Stimulated activated CD8-positive, alpha-beta memory T cell treated with anti-CD3 and anti-CD28 coated beads, Interleukin-15, amount 100 ng/mL, for 48 hours (primary cell): ENCODE data around the gene TUBA8.
"Not testable (repeated sequence)": the region's sequence is repeated elsewhere in the genome, so short reads cannot be mapped to it uniquely, and the experiment has no call there.

ENCODE experiments used
- DNase-seq, 2 donors: peaks; one replicate each; pipeline ENCODE4 v3.0.0-alpha.2; 2020; ENCODE audit warnings: low read depth in 2 of 2

Gene TUBA8

GRCh38 chr22:18130018-18130417 lies 19.4 kb downstream of the TUBA8 start:
- no peak for DNase-seq

GRCh38 chr22:18130699-18131429 lies 20.3 kb downstream of the TUBA8 start:
- DNase-seq = no peak

- no peak for DNase-seq
Measured at GRCh38 chr22:18133452-18133851, 22.8 kb downstream of the TUBA8 start.

- no peak for DNase-seq
Measured at GRCh38 chr22:18136563-18137320, 26.1 kb downstream of the TUBA8 start.

GRCh38 chr22:18141004-18141403 lies 30.4 kb downstream of the TUBA8 start:
- not testable (repeated sequence) for DNase-seq

GRCh38 chr22:18144105-18144504 lies 33.5 kb downstream of the TUBA8 start:
- DNase-seq = no peak

- DNase-seq = no peak
Measured at GRCh38 chr22:18145676-18146388, 35.2 kb downstream of the TUBA8 start.

GRCh38 chr22:18146389-18146753 lies 35.8 kb downstream of the TUBA8 start:
- no peak for DNase-seq

- no peak for DNase-seq
Measured at GRCh38 chr22:18147791-18148190, 37.2 kb downstream of the TUBA8 start.

GRCh38 chr22:18148293-18148965 lies 37.8 kb downstream of the TUBA8 start:
- no peak for DNase-seq

- no peak for DNase-seq
Measured at GRCh38 chr22:18152519-18152918, 41.9 kb downstream of the TUBA8 start.

- no peak for DNase-seq
Measured at GRCh38 chr22:18154821-18155390, 44.3 kb downstream of the TUBA8 start.

GRCh38 chr22:18155546-18155945 lies 44.9 kb downstream of the TUBA8 start:
- DNase-seq = not testable (repeated sequence)

GRCh38 chr22:18156878-18157713 lies 46.5 kb downstream of the TUBA8 start:
- peak; percentile 30 to 36 for DNase-seq

GRCh38 chr22:18157714-18158028 lies 47.1 kb downstream of the TUBA8 start:
- DNase-seq = no peak

- not testable (repeated sequence) for DNase-seq
Measured at GRCh38 chr22:18160641-18161040, 50.0 kb downstream of the TUBA8 start.

GRCh38 chr22:18163843-18164242 lies 53.2 kb downstream of the TUBA8 start:
- DNase-seq = not testable (repeated sequence)

- not testable (repeated sequence) for DNase-seq
Measured at GRCh38 chr22:18164584-18164983, 54.0 kb downstream of the TUBA8 start.

GRCh38 chr22:18165356-18165755 lies 54.7 kb downstream of the TUBA8 start:
- DNase-seq = not testable (repeated sequence)

- not testable (repeated sequence) for DNase-seq
Measured at GRCh38 chr22:18170284-18170683, 59.7 kb downstream of the TUBA8 start.

GRCh38 chr22:18172203-18172602 lies 61.6 kb downstream of the TUBA8 start:
- DNase-seq = not testable (repeated sequence)
